CD14-positive monocyte (primary cell): ENCODE results near the gene NOS1. TPM values are rescaled to one million over a fixed set of nuclear protein-coding genes. Genes with fewer than 3 reads are reported as not detected.

Source experiments
- DNase-seq, 3 donors: peaks; one replicate each; pipeline ENCODE4 v3.0.0-alpha.2; 2011 to 2022
- H2AFZ ChIP-seq: 2 replicates; pipeline ENCODE4 v1.6.0; 2012; ENCODE audit warnings: mild to moderate bottlenecking, low read depth, low read length, inconsistent platforms; ENCODE audit not compliant: insufficient read depth, poor library complexity, severe bottlenecking
- H3K27ac ChIP-seq, 2 donors: 1 replicate in 1 of 2; 2 replicates in 1 of 2; pipeline ENCODE4 v1.5.1; 2012 to 2013; ENCODE audit warnings: low read length in 2 of 2, control low read depth in 1 of 2, inconsistent platforms in 1 of 2, low read depth in 1 of 2, mild to moderate bottlenecking in 1 of 2
- H3K27me3 ChIP-seq, 2 donors: one replicate each; pipeline versions ENCODE4 v1.6.0 to v1.6.1; 2011 to 2013; ENCODE audit warnings: low read length in 2 of 2; ENCODE audit not compliant: control insufficient read depth in 2 of 2, insufficient read depth in 2 of 2
- H3K36me3 ChIP-seq, 2 donors: replicated peaks in 1 of 2; 1 replicate in 1 of 2; 2 replicates in 1 of 2; pipeline versions ENCODE4 v1.5.1 to v1.6.1; 2012 to 2013; ENCODE audit warnings: low read length in 2 of 2, control low read depth in 1 of 2, inconsistent platforms in 1 of 2, mild to moderate bottlenecking in 1 of 2; ENCODE audit not compliant: insufficient read depth in 2 of 2, control insufficient read depth in 1 of 2
- H3K4me1 ChIP-seq, 2 donors: 1 replicate in 1 of 2; 2 replicates in 1 of 2; pipeline versions ENCODE4 v1.5.1 to v1.6.1; 2012 to 2013; ENCODE audit warnings: low read length in 2 of 2, control low read depth in 1 of 2, inconsistent platforms in 1 of 2, mild to moderate bottlenecking in 1 of 2, moderate library complexity in 1 of 2; ENCODE audit not compliant: insufficient read depth in 2 of 2, control insufficient read depth in 1 of 2
- H3K4me2 ChIP-seq: replicated peaks from 2 replicates; pipeline ENCODE3; 2012; ENCODE audit warnings: low read length, moderate library complexity, mild to moderate bottlenecking; ENCODE audit not compliant: poor library complexity, severe bottlenecking; ENCODE audit errors: extremely low read depth
- H3K4me3 ChIP-seq, 3 experiments: fragments of 200-600 bp in 1 of 3; sonication (generic) in 1 of 3; replicated peaks in 1 of 3; 1 replicate in 2 of 3; 2 replicates in 1 of 3; pipeline ENCODE4 v1.5.1; 2011 to 2013; ENCODE audit warnings: low read length in 3 of 3, mild to moderate bottlenecking in 3 of 3, control low read depth in 2 of 3, low read depth in 2 of 3, inconsistent platforms in 1 of 3, moderate library complexity in 1 of 3
- H3K79me2 ChIP-seq: 2 replicates; pipeline ENCODE4 v1.6.0; 2012; ENCODE audit warnings: mild to moderate bottlenecking, control low read depth, inconsistent platforms, low read length, moderate library complexity; ENCODE audit not compliant: insufficient read depth
- H3K9ac ChIP-seq: 2 replicates; pipeline ENCODE4 v1.6.0; 2017; ENCODE audit warnings: low read length, mild to moderate bottlenecking; ENCODE audit not compliant: insufficient read depth, poor library complexity, severe bottlenecking
- H3K9me3 ChIP-seq, 2 donors: replicated peaks in 1 of 2; 1 replicate in 1 of 2; 2 replicates in 1 of 2; pipeline versions ENCODE4 v1.5.1 to v1.6.1; 2012 to 2013; ENCODE audit warnings: low read length in 2 of 2, control low read depth in 1 of 2; ENCODE audit not compliant: control insufficient read depth in 1 of 2, insufficient read depth in 1 of 2
- H4K20me1 ChIP-seq: 2 replicates; pipeline ENCODE4 v1.6.0; 2012; ENCODE audit warnings: mild to moderate bottlenecking, low read length, control low read depth, moderate library complexity; ENCODE audit not compliant: insufficient read depth
- H3K27ac Mint-ChIP-seq, 7 donors: one replicate each; pipeline ENCODE4 v1.8.0; 2020; ENCODE audit warnings: mild to moderate bottlenecking in 7 of 7, mixed read lengths in 7 of 7, moderate library complexity in 6 of 7, inconsistent platforms in 2 of 7
- H3K27me3 Mint-ChIP-seq, 3 donors: one replicate each; pipeline ENCODE4 v1.8.0; 2021 to 2022; ENCODE audit warnings: low read depth in 3 of 3, mild to moderate bottlenecking in 3 of 3, mixed read lengths in 3 of 3, moderate library complexity in 3 of 3, inconsistent platforms in 1 of 3
- H3K36me3 Mint-ChIP-seq, 2 donors: one replicate each; pipeline ENCODE4 v1.8.0; 2020; ENCODE audit warnings: mixed read lengths in 2 of 2, inconsistent platforms in 1 of 2, mild to moderate bottlenecking in 1 of 2
- H3K4me1 Mint-ChIP-seq: one replicate; pipeline ENCODE4 v1.8.0; 2020; ENCODE audit warnings: mild to moderate bottlenecking, mixed read lengths
- H3K4me3 Mint-ChIP-seq, 2 donors: one replicate each; pipeline ENCODE4 v1.8.0; 2020; ENCODE audit warnings: mild to moderate bottlenecking in 2 of 2, mixed read lengths in 2 of 2, moderate library complexity in 1 of 2
- H3K9me3 Mint-ChIP-seq, 7 donors: one replicate each; pipeline ENCODE4 v1.8.0; 2020 to 2022; ENCODE audit warnings: mixed read lengths in 7 of 7, mild to moderate bottlenecking in 6 of 7, moderate library complexity in 6 of 7, inconsistent platforms in 2 of 7
- CTCF ChIP-seq: fragments of 200-600 bp; IDR thresholded peaks from one replicate; pipeline ENCODE4 v1.8.0; 2022; ENCODE audit warnings: antibody characterized with exemption, mild to moderate bottlenecking
- WGBS: methylation state at CpG from one replicate; pipeline ENCODE4 v1.1.5; 2013; ENCODE audit warnings: missing lambda C conversion rate; ENCODE audit not compliant: insufficient coverage; 5-methylcytosine and 5-hydroxymethylcytosine counted together
- intact Hi-C, 2 donors: fragments of 100-400 bp; cut with micrococcal nuclease; formaldehyde crosslinking; loops; one replicate each; pipeline versions ENCODE4 v1.15.0 to v1.15.1; 2023
- polyA plus RNA-seq, 3 donors: library from polyadenylated mRNA; depleted of rRNA in 1 of 3; unstranded in 2 of 3; stranded (reverse) in 1 of 3; fragments of 300-500 nt in 2 of 3; fragments of >200 nt in 1 of 3; fragmentation: Illumina TruSeq in 2 of 3; gene quantifications; 1 replicate in 2 of 3; 2 replicates in 1 of 3; pipeline ENCODE4 v1.2.3, GENCODE V29; 2012 to 2021

NOS1 gene
- polyA plus RNA-seq, 3 donors: not detected

GRCh38 chr12:117393656-117394055 is 32.2 kb upstream of the NOS1 start:
- Histone ChIP-seq H3K27me3 (no peaks in the 10 kb centered on the region), H3K4me3 (no peak overlapping the region), H3K4me1 (no peaks in the 10 kb centered on the region), H3K79me2 (no peaks in the 10 kb centered on the region), H3K4me2 (no peak overlapping the region), H3K9ac (no peak overlapping the region), H3K36me3 (no peaks in the 10 kb centered on the region), H2AFZ (no peak overlapping the region), H3K27ac (no peak overlapping the region), H3K9me3 (peaks cover 4 to 6% of the 10 kb centered on the region in 2 donors), H4K20me1 (no peaks in the 10 kb centered on the region)
- H3K9me3 Mint-ChIP-seq: peaks cover 2 to 14% (median 6%) of the 10 kb centered on the region in 7 donors
- WGBS: 88% methylated on average over 6 of the region's 7 CpGs
- H3K4me3 Mint-ChIP-seq: no peak overlapping the region
- peaks cover 2 to 6% (median 3%) of the 10 kb centered on the region in 3 donors for H3K27me3 Mint-ChIP-seq
- H3K36me3 Mint-ChIP-seq: no peaks in the 10 kb centered on the region
- intact Hi-C loops: no loop called here
- no peaks in the 10 kb centered on the region for H3K4me1 Mint-ChIP-seq
- DNase-seq: no peak
- H3K27ac Mint-ChIP-seq: no peak overlapping the region
- no peak for TF ChIP-seq CTCF

DNA sequence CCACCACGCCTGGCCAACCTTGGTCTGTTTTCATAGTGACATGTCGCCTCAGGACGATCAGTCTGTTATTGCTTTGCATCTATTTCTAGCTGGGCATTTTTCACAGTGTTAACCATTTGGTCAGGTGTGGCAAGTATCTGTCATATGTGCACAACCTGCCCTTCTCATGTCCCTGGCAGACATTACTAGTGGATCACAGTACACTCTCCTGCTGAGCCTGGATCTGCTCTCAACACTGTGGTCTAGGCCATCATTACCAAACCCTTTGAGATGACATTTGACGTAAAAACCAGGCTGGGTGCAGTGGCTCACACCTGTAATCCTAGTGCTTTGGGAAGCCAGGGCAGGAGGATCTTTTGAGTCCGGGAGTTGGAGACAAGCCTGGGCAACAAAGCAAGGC is 29.4 kb upstream of the NOS1 start:
- no peak overlapping the region for H3K9ac ChIP-seq
- H3K9me3 ChIP-seq: no peaks in the 10 kb centered on the region
- no peaks in the 10 kb centered on the region for H3K4me1 ChIP-seq
- 91% methylated on average over 1 of the region's 5 CpGs for WGBS
- no peaks in the 10 kb centered on the region for H4K20me1 ChIP-seq
- TF ChIP-seq CTCF: no peak
- Mint-ChIP-seq H3K4me1 (no peaks in the 10 kb centered on the region), H3K9me3 (peaks cover 0 to 5% (median 2%) of the 10 kb centered on the region in 7 donors), H3K36me3 (no peaks in the 10 kb centered on the region), H3K27ac (no peak overlapping the region), H3K4me3 (no peak overlapping the region), H3K27me3 (peaks cover 3 to 16% (median 5%) of the 10 kb centered on the region in 3 donors)
- H3K36me3 ChIP-seq: no peaks in the 10 kb centered on the region
- no peak overlapping the region for H3K27ac ChIP-seq
- no peak overlapping the region for H3K4me3 ChIP-seq
- H3K27me3 ChIP-seq: no peaks in the 10 kb centered on the region
- H3K79me2 ChIP-seq: no peaks in the 10 kb centered on the region
- H3K4me2 ChIP-seq: no peak overlapping the region
- H2AFZ ChIP-seq: no peak overlapping the region
- intact Hi-C loops: no loop called here
- no peak for DNase-seq
